Measurements from ENCODE around the gene UBE2H.

DNA sequence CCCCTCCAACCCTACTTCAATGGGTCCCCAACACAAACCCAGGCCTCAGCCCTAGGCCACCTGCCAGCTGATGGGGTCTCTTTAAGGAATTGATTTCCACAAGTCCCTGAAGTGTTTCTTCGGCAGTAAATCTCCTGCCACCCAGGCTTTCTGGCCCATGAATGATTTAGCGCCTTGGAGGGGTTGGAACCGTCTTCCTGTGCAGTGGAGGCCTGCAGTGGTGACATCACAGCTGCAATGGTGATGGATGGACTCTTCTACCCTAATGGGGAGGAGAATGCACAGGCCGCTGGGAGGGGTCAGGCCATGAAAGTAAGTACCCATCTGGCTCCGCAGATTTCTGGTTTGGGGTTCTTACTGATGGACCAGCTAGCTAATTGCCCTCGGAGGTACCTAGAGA lies 163.8 kb downstream of the UBE2H start:
- TF ChIP-seq POLR2A (IDR thresholded peaks at IDR 0.05), result no peak
- TF ChIP-seq, protein P1, sequence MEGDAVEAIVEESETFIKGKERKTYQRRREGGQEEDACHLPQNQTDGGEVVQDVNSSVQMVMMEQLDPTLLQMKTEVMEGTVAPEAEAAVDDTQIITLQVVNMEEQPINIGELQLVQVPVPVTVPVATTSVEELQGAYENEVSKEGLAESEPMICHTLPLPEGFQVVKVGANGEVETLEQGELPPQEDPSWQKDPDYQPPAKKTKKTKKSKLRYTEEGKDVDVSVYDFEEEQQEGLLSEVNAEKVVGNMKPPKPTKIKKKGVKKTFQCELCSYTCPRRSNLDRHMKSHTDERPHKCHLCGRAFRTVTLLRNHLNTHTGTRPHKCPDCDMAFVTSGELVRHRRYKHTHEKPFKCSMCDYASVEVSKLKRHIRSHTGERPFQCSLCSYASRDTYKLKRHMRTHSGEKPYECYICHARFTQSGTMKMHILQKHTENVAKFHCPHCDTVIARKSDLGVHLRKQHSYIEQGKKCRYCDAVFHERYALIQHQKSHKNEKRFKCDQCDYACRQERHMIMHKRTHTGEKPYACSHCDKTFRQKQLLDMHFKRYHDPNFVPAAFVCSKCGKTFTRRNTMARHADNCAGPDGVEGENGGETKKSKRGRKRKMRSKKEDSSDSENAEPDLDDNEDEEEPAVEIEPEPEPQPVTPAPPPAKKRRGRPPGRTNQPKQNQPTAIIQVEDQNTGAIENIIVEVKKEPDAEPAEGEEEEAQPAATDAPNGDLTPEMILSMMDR (IDR thresholded peaks at IDR 0.05), result no peak
